Endothelial cell of umbilical vein (primary cell): ENCODE results near the gene SRPK1.

Source experiments
- CTCF ChIP-seq, 2 donors: IDR thresholded peaks; 1 replicate in 1 of 2; 2 replicates in 1 of 2; pipeline ENCODE4 v1.5.1; 2011; ENCODE audit warnings: low read length in 2 of 2, mild to moderate bottlenecking in 2 of 2, moderate library complexity in 2 of 2, control low read depth in 1 of 2, inconsistent platforms in 1 of 2, low read depth in 1 of 2; ENCODE audit not compliant: insufficient read depth in 1 of 2; ENCODE audit errors: extremely low read depth in 1 of 2
- EZH2 ChIP-seq: IDR thresholded peaks from 2 replicates; pipeline ENCODE4 v1.6.1; 2012; ENCODE audit warnings: borderline replicate concordance, low read depth, mild to moderate bottlenecking, moderate library complexity, low read length, inconsistent platforms; ENCODE audit not compliant: severe bottlenecking

GRCh38 chr6:35801148-35801547, 119.8 kb downstream of the SRPK1 start:
- no peak for TF ChIP-seq CTCF (IDR thresholded peaks at IDR 0.05; ENCODE audit: extremely low read depth in 1 of 2, insufficient read depth in 1 of 2, low read depth in 1 of 2, low read length in 2 of 2)
- TF ChIP-seq EZH2: no peak
